HepG2 (cell line): ENCODE measurements around the gene NDUFS1. TPM values are rescaled to one million over a fixed set of nuclear protein-coding genes. Genes with fewer than 3 reads are reported as not detected.
"Not testable (repeated sequence)": the region's sequence is repeated elsewhere in the genome, so short reads cannot be mapped to it uniquely, and the experiment has no call there.

Experiments
- ATAC-seq: fragments of 200-7000 bp; cut with Tn5 transposase; 3 replicates; pipeline ENCODE4 v1.9.1; 2020; ENCODE audit warnings: mild to moderate bottlenecking, moderate library complexity
- BruUV-seq: library from RNA; stranded (reverse); fragments of 400-500 nt; replicated peaks from 2 replicates; lab custom pipeline; 2021; lab: Mats Ljungman, UMichigan
- CTCF ChIA-PET: fragments of 300-600 bp; formaldehyde crosslinking; extraction: SDS; loops from one replicate; lab custom pipeline; 2021; ENCODE audit warnings: low total read pairs, inconsistent platforms, low intra/inter-chr PET ratio; lab: Yijun Ruan, JAX
- POLR2A ChIA-PET: fragments of 350-600 bp; sonication (Branson Sonifier 250); formaldehyde crosslinking; loops from one replicate; lab custom pipeline; 2020; ENCODE audit warnings: antibody characterized with exemption, inconsistent platforms; lab: Yijun Ruan, JAX
- DNase-seq: peaks from one replicate; pipeline ENCODE4 v3.0.0-alpha.2; 2015; ENCODE audit warnings: low spot score
- FAIRE-seq: peaks from 3 replicates; lab custom pipeline; 2011; peaks lifted over from hg19 to GRCh38; lab: Jason Lieb, UNC
- H2AFZ ChIP-seq: one replicate; pipeline ENCODE4 v1.6.1; 2011; ENCODE audit warnings: low read length, inconsistent platforms
- H3K27ac ChIP-seq: fragments of 300-600 bp; 3 replicates; pipeline ENCODE4 v1.8.0; 2011; ENCODE audit warnings: mixed run types, mild to moderate bottlenecking, mixed read lengths, low read length, inconsistent platforms; ENCODE audit not compliant: insufficient read depth; ENCODE audit errors: extremely low read length
- H3K27me3 ChIP-seq, 2 experiments: fragments of 200-600 bp in 1 of 2; 2 replicates in 1 of 2; 3 replicates in 1 of 2; pipeline versions ENCODE4 v1.6.0 to v1.8.0; 2011; ENCODE audit warnings: low read length in 2 of 2, mild to moderate bottlenecking in 2 of 2, moderate library complexity in 2 of 2, inconsistent platforms in 1 of 2; ENCODE audit not compliant: insufficient read depth in 2 of 2, control insufficient read depth in 1 of 2
- H3K36me3 ChIP-seq, 2 experiments: fragments of 200-600 bp in 1 of 2; replicated peaks in 1 of 2; 2 replicates in 1 of 2; 3 replicates in 1 of 2; pipeline versions ENCODE4 v1.5.1 to v1.8.0; 2011; ENCODE audit warnings: low read length in 2 of 2, inconsistent platforms in 1 of 2; ENCODE audit not compliant: insufficient read depth in 2 of 2, control insufficient read depth in 1 of 2
- H3K4me1 ChIP-seq: 2 replicates; pipeline ENCODE4 v1.5.1; 2012; ENCODE audit warnings: low read length, inconsistent platforms; ENCODE audit not compliant: insufficient read depth
- H3K4me2 ChIP-seq: 2 replicates; pipeline ENCODE4 v1.6.0; 2011; ENCODE audit warnings: low read depth, low read length, inconsistent platforms
- H3K4me3 ChIP-seq, 3 experiments: fragments of 200-600 bp in 1 of 3; sonication (generic), shearing (Covaris generic) in 1 of 3; replicated peaks in 1 of 3; 2 replicates each; pipeline ENCODE4 v1.5.1; 2011 to 2016; ENCODE audit warnings: low read length in 3 of 3, inconsistent platforms in 2 of 3, low read depth in 2 of 3, mild to moderate bottlenecking in 2 of 3, control low read depth in 1 of 3, mixed read lengths in 1 of 3; ENCODE audit not compliant: insufficient read depth in 1 of 3
- H3K79me2 ChIP-seq: one replicate; pipeline ENCODE4 v1.6.1; 2011; ENCODE audit warnings: low read length, inconsistent platforms; ENCODE audit not compliant: insufficient read depth
- H3K9ac ChIP-seq: 2 replicates; pipeline ENCODE4 v1.6.0; 2011; ENCODE audit warnings: mild to moderate bottlenecking, low read depth, low read length, inconsistent platforms; ENCODE audit not compliant: insufficient read depth
- H3K9me3 ChIP-seq: 2 replicates; pipeline ENCODE4 v1.5.1; 2012; ENCODE audit warnings: mild to moderate bottlenecking, low read length
- H4K20me1 ChIP-seq: 2 replicates; pipeline ENCODE4 v1.6.0; 2011; ENCODE audit warnings: inconsistent platforms, mild to moderate bottlenecking, low read length, moderate library complexity; ENCODE audit not compliant: insufficient read depth
- FOXA1 ChIP-seq, 2 experiments: fragments of 450-650 bp in 1 of 2; sonication (generic) in 1 of 2; formaldehyde crosslinking in 1 of 2; IDR thresholded peaks; 2 replicates each; pipeline versions ENCODE4 v1.4.0 to v1.6.1; 2016 to 2020; ENCODE audit warnings: missing genetic modification reagents in 1 of 2
- IKZF5 ChIP-seq: IDR thresholded peaks from 2 replicates; pipeline ENCODE4 v1.6.1; 2018; ENCODE audit warnings: missing genetic modification reagents, mild to moderate bottlenecking, missing compliant biosample characterization
- MIER3 ChIP-seq: IDR thresholded peaks from 2 replicates; pipeline ENCODE4 v1.6.1; 2016; ENCODE audit warnings: missing compliant biosample characterization, borderline replicate concordance
- NCOA2 ChIP-seq: sonication (generic); formaldehyde crosslinking; IDR thresholded peaks from 2 replicates; pipeline ENCODE4 v1.8.0; 2022; ENCODE audit warnings: inconsistent platforms
- NR2C2 ChIP-seq: sonication (generic); formaldehyde crosslinking; IDR thresholded peaks from 2 replicates; pipeline ENCODE4 v1.4.0; 2020; ENCODE audit warnings: missing genetic modification reagents, mild to moderate bottlenecking, moderate library complexity, borderline replicate concordance
- PATZ1 ChIP-seq: sonication (generic); formaldehyde crosslinking; IDR thresholded peaks from 2 replicates; pipeline ENCODE4 v1.4.0; 2020; ENCODE audit warnings: missing genetic modification reagents
- PCBP1 ChIP-seq: fragments of 200-400 bp; formaldehyde crosslinking; IDR thresholded peaks from 2 replicates; pipeline ENCODE4 v1.6.1; 2017; ENCODE audit warnings: mild to moderate bottlenecking, low read depth, low read length, borderline replicate concordance
- SALL2 ChIP-seq: sonication (generic); formaldehyde crosslinking; IDR thresholded peaks from 2 replicates; pipeline ENCODE4 v1.8.1; 2023; ENCODE audit warnings: mild to moderate bottlenecking, missing genetic modification reagents, inconsistent platforms
- TBX3 ChIP-seq: fragments of 450-650 bp; IDR thresholded peaks from 2 replicates; pipeline ENCODE4 v1.6.1; 2017; ENCODE audit warnings: antibody characterized with exemption, mild to moderate bottlenecking, inconsistent platforms, borderline replicate concordance
- YEATS2 ChIP-seq: sonication (generic); formaldehyde crosslinking; IDR thresholded peaks from 2 replicates; pipeline ENCODE4 v1.4.0; 2020; ENCODE audit warnings: missing genetic modification reagents, borderline replicate concordance
- ZNF83 ChIP-seq: sonication (generic); formaldehyde crosslinking; IDR thresholded peaks from 2 replicates; pipeline ENCODE4 v1.4.0; 2020; ENCODE audit warnings: missing genetic modification reagents, mild to moderate bottlenecking, borderline replicate concordance
- WGBS: methylation state at CpG from one replicate; pipeline ENCODE4 v1.1.6; 2017; ENCODE audit warnings: low lambda C conversion rate; 5-methylcytosine and 5-hydroxymethylcytosine counted together
- in situ Hi-C: cut with HindIII; loops from 2 replicates; pipeline ENCODE4 v1.10.0; 2017; ENCODE audit warnings: low pct_unique_long_range_greater_than_20kb; ENCODE audit not compliant: extremely low pct_ligation_motif_present
- intact Hi-C: fragments of 100-400 bp; cut with micrococcal nuclease; formaldehyde crosslinking; loops from one replicate; pipeline ENCODE4 v1.10.0; 2022; ENCODE audit not compliant: unreplicated experiment
- polyA plus RNA-seq, 8 experiments: library from polyadenylated mRNA; depleted of rRNA in 3 of 8; stranded (reverse) in 7 of 8; unstranded in 1 of 8; fragments of >200 nt; fragmentation: Illumina TruSeq in 4 of 8; extraction: Trizol in 4 of 8; gene quantifications; 2 replicates each; pipeline versions ENCODE4 v1.2.1 to v1.2.3, GENCODE V29; 2011 to 2016; ENCODE audit warnings: low read depth in 4 of 8, missing spikeins in 1 of 8, mixed read lengths in 1 of 8; ENCODE audit not compliant: insufficient read depth in 1 of 8
- total RNA-seq, 5 experiments: library from RNA; depleted of rRNA; stranded (reverse); fragments of >200 nt; fragmentation: Illumina TruSeq; extraction: Trizol; gene quantifications; 2 replicates each; pipeline ENCODE4 v1.2.3, GENCODE V29; 2016; ENCODE audit warnings: low read depth in 1 of 5
- TF ChIP-seq, protein P1 (sequence below): sonication (generic); formaldehyde crosslinking; IDR thresholded peaks from 2 replicates; pipeline ENCODE4 v1.8.0; 2022; ENCODE audit warnings: mild to moderate bottlenecking, missing genetic modification reagents

Gene NDUFS1
- total and polyA plus RNA-seq, 2 of the 13 experiments (the other 11 are each of a cell fraction or from before 2014, with no cell fraction given): 139 to 242 TPM

GRCh38 chr2:206162401-206162800 is 3.2 kb upstream of the NDUFS1 start:
- not testable (repeated sequence) for BruUV-seq

DNA sequence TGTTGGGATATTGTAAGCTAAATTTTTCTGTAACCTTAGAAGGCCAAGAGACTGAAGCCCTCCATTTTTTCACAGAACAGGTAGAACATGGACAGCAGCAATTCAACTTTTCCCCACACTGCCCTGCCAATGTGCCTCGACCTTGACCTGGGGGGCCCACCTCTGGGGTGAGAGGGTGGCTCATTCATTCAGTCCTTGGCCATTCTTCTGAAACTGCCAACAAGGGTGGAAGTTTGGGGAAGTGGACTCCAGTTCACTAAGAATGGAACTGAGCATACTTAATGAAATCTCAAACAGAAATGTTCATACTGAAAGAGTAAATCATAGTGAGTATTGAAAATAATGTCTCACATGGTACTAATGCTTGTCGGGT is 1.5 kb upstream of the NDUFS1 start:
- peaks cover 60% of the 10 kb centered on the region for H3K79me2 ChIP-seq
- no peak for FAIRE-seq
- no peak for ATAC-seq
- H3K4me2 ChIP-seq: peak overlapping the region; percentile 85
- in situ Hi-C loops: no loop called here
- H3K4me1 ChIP-seq: peaks cover 51% of the 10 kb centered on the region
- H3K9me3 ChIP-seq: no peaks in the 10 kb centered on the region
- H3K9ac ChIP-seq: peak overlapping the region; percentile 97
- H3K27ac ChIP-seq: peak overlapping the region; percentile 80
- peak overlapping the region; percentile 87 to 90 (median 87) for H3K4me3 ChIP-seq
- H3K36me3 ChIP-seq: peaks cover 9 to 34% of the 10 kb centered on the region in 2 experiments; a peak in 4 of 5 replicates
- intact Hi-C loops: loop anchor here (10.0 kb wide), 1 partner anchor 394 kb away; no protein-coding TSS in a partner anchor
- ChIA-PET CTCF (no interaction called here), POLR2A (interaction anchor here (2.2 to 4.3 kb wide), 2 partner anchors 74 to 77 kb away, joined by 20 to 32 read pairs; partner anchors contain the start of gene INO80D)
- H3K27me3 ChIP-seq: no peaks in the 10 kb centered on the region; a peak in 1 of 5 replicates
- peak; percentile 57 for DNase-seq
- BruUV-seq: no TSS peak
- peaks cover 24% of the 10 kb centered on the region for H4K20me1 ChIP-seq
- 23% methylated on average over 2 of the region's 2 CpGs for WGBS
- H2AFZ ChIP-seq: no peak overlapping the region
- TF ChIP-seq, protein P1, sequence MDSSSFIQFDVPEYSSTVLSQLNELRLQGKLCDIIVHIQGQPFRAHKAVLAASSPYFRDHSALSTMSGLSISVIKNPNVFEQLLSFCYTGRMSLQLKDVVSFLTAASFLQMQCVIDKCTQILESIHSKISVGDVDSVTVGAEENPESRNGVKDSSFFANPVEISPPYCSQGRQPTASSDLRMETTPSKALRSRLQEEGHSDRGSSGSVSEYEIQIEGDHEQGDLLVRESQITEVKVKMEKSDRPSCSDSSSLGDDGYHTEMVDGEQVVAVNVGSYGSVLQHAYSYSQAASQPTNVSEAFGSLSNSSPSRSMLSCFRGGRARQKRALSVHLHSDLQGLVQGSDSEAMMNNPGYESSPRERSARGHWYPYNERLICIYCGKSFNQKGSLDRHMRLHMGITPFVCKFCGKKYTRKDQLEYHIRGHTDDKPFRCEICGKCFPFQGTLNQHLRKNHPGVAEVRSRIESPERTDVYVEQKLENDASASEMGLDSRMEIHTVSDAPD (CRISPR knock-in tag): 0 out of 2 replicates have a peak, but pooled peaks have one; percentile 12
- TF ChIP-seq ZNF83 (CRISPR knock-in tag) (no peak), NR2C2 (CRISPR knock-in tag) (peak; percentile 90), SALL2 (0 out of 2 replicates have a peak, but pooled peaks have one; percentile 31), TBX3 (no peak), IKZF5 (CRISPR knock-in tag) (no peak), PATZ1 (peak; percentile 84), NCOA2 (peak; percentile 61; the same call in 1 of the 2 replicates), PCBP1 (no peak), FOXA1 (IDR thresholded peaks at IDR 0.05) (no peak), FOXA1 (CRISPR knock-in tag; IDR thresholded peaks at IDR 0.05) (no peak), YEATS2 (CRISPR knock-in tag) (peak; percentile 45; the same call in 1 of the 2 replicates), MIER3 (CRISPR knock-in tag) (0 out of 2 replicates have a peak, but pooled peaks have one; percentile 38)

More at GRCh38 chr2:206162401-206162800, 3.2 kb upstream of the NDUFS1 start:
- H2AFZ ChIP-seq, ATAC-seq, CTCF ChIA-PET, H3K9me3 ChIP-seq, H3K27me3 ChIP-seq, FAIRE-seq, DNase-seq, in situ Hi-C loops, H3K27ac ChIP-seq: not testable (repeated sequence)
- 97% methylated on average over 4 of the region's 4 CpGs for WGBS
- H3K9ac ChIP-seq: peak overlapping the region; percentile 30; the same call in 1 of the 2 replicates
- POLR2A ChIA-PET: interaction anchor here (4.3 kb wide), 1 partner anchor 76 kb away, joined by 32 read pairs; the partner anchor contains the start of gene INO80D
- peaks cover 39% of the 10 kb centered on the region for H3K4me1 ChIP-seq
- H3K4me3 ChIP-seq: peak overlapping the region in 1 of 3 experiments; percentile 23; a peak in 1 of 6 replicates
- peaks cover 8 to 30% of the 10 kb centered on the region in 2 experiments; a peak in 4 of 5 replicates for H3K36me3 ChIP-seq
- H3K79me2 ChIP-seq: peaks cover 46% of the 10 kb centered on the region
- peaks cover 19% of the 10 kb centered on the region for H4K20me1 ChIP-seq
- peak overlapping the region; percentile 85 for H3K4me2 ChIP-seq
- intact Hi-C loops: loop anchor here (10.0 kb wide), 1 partner anchor 392 kb away; no protein-coding TSS in a partner anchor
